ENCODE measurements around the gene CD40LG. TPM values are rescaled to one million over a fixed set of nuclear protein-coding genes. Genes with fewer than 3 reads are reported as not detected.

Gene CD40LG
- total and polyA plus RNA-seq, 2 experiments from 2014 or later = not detected

- Histone ChIP-seq H3K4me2 (ENCODE audit: unreplicated experiment) (no peak overlapping the region), H2AFZ (no peak overlapping the region), H4K20me1 (ENCODE audit: insufficient read depth) (no peaks in the 10 kb centered on the region), H3K36me3 (ENCODE audit: low read depth) (no peaks in the 10 kb centered on the region), H3K4me1 (ENCODE audit: insufficient read depth) (peaks cover 4% of the 10 kb centered on the region; the same call in 1 of the 2 replicates), H3K9ac (no peak overlapping the region), H3K4me3 (no peak overlapping the region), H3K79me2 (ENCODE audit: insufficient read depth) (no peaks in the 10 kb centered on the region), H3K9me2 (ENCODE audit: insufficient read depth) (no peaks in the 10 kb centered on the region), H3K27ac (no peak overlapping the region), H3K9me3 (ENCODE audit: low read depth) (no peaks in the 10 kb centered on the region), H3K27me3 (replicated peaks; ENCODE audit: insufficient read depth) (no peaks in the 10 kb centered on the region), H3F3A (ENCODE audit: insufficient read depth) (no peaks in the 10 kb centered on the region)
- 0 to 67% methylated on average over 1 to 2 of the region's 3 CpGs for WGBS, 2 experiments (ENCODE audit: low coverage in 1 of 2, low lambda C conversion rate in 2 of 2, missing lambda C conversion rate in 2 of 2)
- in situ Hi-C loops (cut with MboI) = no loop called here
- no peak for DNase-seq
- TF ChIP-seq EZH2 (IDR thresholded peaks at IDR 0.05; ENCODE audit: insufficient read depth, poor library complexity, severe bottlenecking) = no peak
- no peak for TF ChIP-seq EZH2phosphoT487 (IDR thresholded peaks at IDR 0.05; ENCODE audit: insufficient read depth, low read depth)
Measured at GRCh38 chrX:136636121-136636520, 11.8 kb upstream of the CD40LG start.

GRCh38 chrX:136639506-136640176, 8.3 kb upstream of the CD40LG start:
- Histone ChIP-seq H3K9me3 (ENCODE audit: low read depth) (no peaks in the 10 kb centered on the region), H3K27ac (no peak overlapping the region), H3K4me2 (ENCODE audit: unreplicated experiment) (no peak overlapping the region), H3F3A (ENCODE audit: insufficient read depth) (no peaks in the 10 kb centered on the region), H3K36me3 (ENCODE audit: low read depth) (no peaks in the 10 kb centered on the region), H2AFZ (no peak overlapping the region; the same call in 1 of the 2 replicates), H4K20me1 (ENCODE audit: insufficient read depth) (no peaks in the 10 kb centered on the region), H3K79me2 (ENCODE audit: insufficient read depth) (no peaks in the 10 kb centered on the region), H3K4me1 (ENCODE audit: insufficient read depth) (peaks cover 4% of the 10 kb centered on the region; the same call in 1 of the 2 replicates), H3K4me3 (no peak overlapping the region), H3K27me3 (replicated peaks; ENCODE audit: insufficient read depth) (no peaks in the 10 kb centered on the region), H3K9me2 (ENCODE audit: insufficient read depth) (no peaks in the 10 kb centered on the region), H3K9ac (no peak overlapping the region)
- DNase-seq = peak; percentile 76
- TF ChIP-seq EZH2 (IDR thresholded peaks at IDR 0.05; ENCODE audit: insufficient read depth, poor library complexity, severe bottlenecking) = no peak
- TF ChIP-seq EZH2phosphoT487 (IDR thresholded peaks at IDR 0.05; ENCODE audit: insufficient read depth, low read depth) = no peak
- in situ Hi-C loops (cut with MboI) = no loop called here
- WGBS, 2 experiments (ENCODE audit: low coverage in 1 of 2, low lambda C conversion rate in 2 of 2, missing lambda C conversion rate in 2 of 2) = 44 to 52% methylated on average over 7 to 8 of the region's 8 CpGs

GRCh38 chrX:136643243-136643642, 4.7 kb upstream of the CD40LG start:
- Histone ChIP-seq H3K36me3 (ENCODE audit: low read depth) (no peaks in the 10 kb centered on the region), H3F3A (ENCODE audit: insufficient read depth) (no peaks in the 10 kb centered on the region), H3K27me3 (replicated peaks; ENCODE audit: insufficient read depth) (no peaks in the 10 kb centered on the region), H3K9me3 (ENCODE audit: low read depth) (no peaks in the 10 kb centered on the region), H3K79me2 (ENCODE audit: insufficient read depth) (no peaks in the 10 kb centered on the region), H3K9me2 (ENCODE audit: insufficient read depth) (no peaks in the 10 kb centered on the region), H3K4me1 (ENCODE audit: insufficient read depth) (peaks cover 4% of the 10 kb centered on the region; the same call in 1 of the 2 replicates), H3K4me3 (no peak overlapping the region), H3K9ac (no peak overlapping the region), H2AFZ (no peak overlapping the region), H4K20me1 (ENCODE audit: insufficient read depth) (no peaks in the 10 kb centered on the region), H3K4me2 (ENCODE audit: unreplicated experiment) (no peak overlapping the region), H3K27ac (no peak overlapping the region)
- 93 to 100% methylated on average over 1 of the region's 1 CpG for WGBS, 2 experiments (ENCODE audit: low coverage in 1 of 2, low lambda C conversion rate in 2 of 2, missing lambda C conversion rate in 2 of 2)
- TF ChIP-seq EZH2 (IDR thresholded peaks at IDR 0.05; ENCODE audit: insufficient read depth, poor library complexity, severe bottlenecking) (no peak), EZH2phosphoT487 (IDR thresholded peaks at IDR 0.05; ENCODE audit: insufficient read depth, low read depth) (no peak)
- DNase-seq = no peak
- in situ Hi-C loops (cut with MboI) = no loop called here

GRCh38 chrX:136646602-136647239, 1.2 kb upstream of the CD40LG start:
- WGBS, 2 experiments (ENCODE audit: low coverage in 1 of 2, low lambda C conversion rate in 2 of 2, missing lambda C conversion rate in 2 of 2) = 54% methylated on average over 5 of the region's 5 CpGs
- H3K79me2 ChIP-seq (ENCODE audit: insufficient read depth) = no peaks in the 10 kb centered on the region

More at GRCh38 chrX:136646602-136647239, 1.2 kb upstream of the CD40LG start:
- no peak for DNase-seq
- Histone ChIP-seq H3K9me3 (ENCODE audit: low read depth) (no peaks in the 10 kb centered on the region), H2AFZ (no peak overlapping the region), H4K20me1 (ENCODE audit: insufficient read depth) (no peaks in the 10 kb centered on the region), H3K4me1 (ENCODE audit: insufficient read depth) (no peaks in the 10 kb centered on the region), H3K9me2 (ENCODE audit: insufficient read depth) (no peaks in the 10 kb centered on the region), H3K27ac (no peak overlapping the region), H3K9ac (no peak overlapping the region), H3K36me3 (ENCODE audit: low read depth) (no peaks in the 10 kb centered on the region), H3K4me2 (ENCODE audit: unreplicated experiment) (no peak overlapping the region), H3K27me3 (replicated peaks; ENCODE audit: insufficient read depth) (no peaks in the 10 kb centered on the region), H3F3A (ENCODE audit: insufficient read depth) (no peaks in the 10 kb centered on the region), H3K4me3 (no peak overlapping the region)
- TF ChIP-seq EZH2phosphoT487 (IDR thresholded peaks at IDR 0.05; ENCODE audit: insufficient read depth, low read depth) = no peak
- TF ChIP-seq EZH2 (IDR thresholded peaks at IDR 0.05; ENCODE audit: insufficient read depth, poor library complexity, severe bottlenecking) = no peak
- in situ Hi-C loops (cut with MboI) = no loop called here
